Stimulated activated CD8-positive, alpha-beta memory T cell treated with anti-CD3 and anti-CD28 coated beads, Interleukin-12 subunit alpha, Interleukin-12 subunit beta, amount 100 ng/mL, for 1 hour (primary cell): ENCODE results near the gene USP7.

Source experiments
- DNase-seq: peaks from one replicate; pipeline ENCODE4 v3.0.0-alpha.2; 2020; ENCODE audit warnings: low read depth

The USP7 gene

DNA sequence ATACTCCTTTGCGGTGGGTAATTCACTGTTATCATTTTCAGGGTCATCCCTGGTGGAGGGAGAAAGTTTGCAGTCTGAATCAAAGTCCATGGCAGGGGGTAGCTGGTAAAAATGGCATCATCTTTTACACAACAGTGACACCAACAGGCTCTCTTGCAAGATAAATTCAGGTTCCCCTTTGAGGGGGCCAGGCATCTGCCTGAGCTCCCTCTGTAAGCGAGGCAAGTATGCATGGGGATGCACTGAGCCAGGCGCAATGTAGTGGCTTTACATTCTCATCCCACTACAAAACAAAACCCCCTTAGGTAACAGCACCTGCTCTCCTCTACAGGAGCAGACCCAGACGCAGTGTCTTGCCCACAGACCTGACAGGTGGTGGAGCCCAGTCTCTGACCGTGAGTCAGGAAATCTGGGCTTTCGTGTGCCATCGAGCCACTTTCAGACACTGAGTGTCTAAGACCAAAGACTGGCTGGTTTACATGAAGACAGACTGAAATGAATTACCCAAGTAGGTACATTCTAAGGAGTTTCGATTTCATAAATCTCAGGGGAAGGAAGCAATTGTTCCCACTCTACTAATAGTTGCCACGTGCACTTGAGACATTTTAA is 63.9 kb downstream of the USP7 start:
- no peak for DNase-seq

DNA sequence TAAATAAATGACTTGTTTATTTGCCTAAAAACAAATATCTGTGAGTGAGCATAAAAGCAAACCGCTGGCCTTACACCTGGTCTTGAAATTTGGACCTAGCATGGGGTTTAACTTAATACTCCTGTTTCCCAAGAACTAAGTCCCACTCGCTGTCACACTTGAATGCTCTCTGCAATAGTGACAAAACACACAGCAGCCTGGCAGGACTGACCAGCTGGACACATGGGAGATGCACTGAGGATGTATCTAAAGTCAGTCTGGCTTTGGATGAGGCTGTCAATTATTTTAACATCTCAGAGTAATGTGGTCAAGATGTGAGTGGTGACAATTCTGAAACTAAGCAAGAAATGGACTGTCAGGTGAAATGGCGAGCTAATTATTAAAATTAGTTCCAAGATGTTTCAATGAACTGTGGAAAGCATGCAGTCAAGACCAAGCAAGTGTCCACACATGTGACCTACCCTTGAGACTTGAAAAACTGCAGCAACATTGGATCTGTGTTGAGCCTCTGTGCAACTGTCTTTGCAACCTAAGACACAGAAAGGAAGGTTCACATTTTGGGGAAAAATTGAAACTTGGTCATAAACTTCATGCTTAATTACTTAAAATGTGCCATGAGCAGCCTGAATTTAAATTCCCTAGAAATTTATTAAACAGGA is 64.9 kb downstream of the USP7 start:
- DNase-seq = no peak

DNA sequence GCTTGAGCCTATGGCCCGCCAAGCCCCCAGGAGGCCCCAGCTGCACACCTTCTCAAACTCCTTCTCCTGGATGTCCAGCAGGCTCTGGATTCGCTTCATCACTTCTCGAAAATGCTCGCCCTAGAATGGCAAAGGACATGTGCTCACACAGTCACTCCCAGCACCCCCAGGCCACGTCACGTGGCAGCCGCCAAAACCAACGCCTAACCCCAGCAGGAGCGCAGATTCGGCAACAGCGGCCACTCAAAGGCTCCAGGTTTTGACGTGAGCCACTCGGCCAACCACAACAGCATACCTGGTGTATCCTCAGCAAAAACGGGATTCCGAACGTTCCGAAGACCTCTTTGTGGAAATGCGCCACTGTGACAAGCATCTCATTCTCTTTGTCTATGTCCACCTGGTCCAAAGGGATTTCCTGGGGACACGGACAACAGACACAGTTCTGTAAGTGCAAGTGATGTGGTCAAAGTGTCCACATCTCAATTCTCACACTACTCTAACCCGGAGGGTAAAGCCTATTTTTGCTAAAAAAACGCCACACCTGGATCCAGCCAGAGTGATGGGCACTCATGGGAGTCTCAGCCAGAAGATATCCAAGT is 68.9 kb downstream of the USP7 start:
- no peak for DNase-seq

DNA sequence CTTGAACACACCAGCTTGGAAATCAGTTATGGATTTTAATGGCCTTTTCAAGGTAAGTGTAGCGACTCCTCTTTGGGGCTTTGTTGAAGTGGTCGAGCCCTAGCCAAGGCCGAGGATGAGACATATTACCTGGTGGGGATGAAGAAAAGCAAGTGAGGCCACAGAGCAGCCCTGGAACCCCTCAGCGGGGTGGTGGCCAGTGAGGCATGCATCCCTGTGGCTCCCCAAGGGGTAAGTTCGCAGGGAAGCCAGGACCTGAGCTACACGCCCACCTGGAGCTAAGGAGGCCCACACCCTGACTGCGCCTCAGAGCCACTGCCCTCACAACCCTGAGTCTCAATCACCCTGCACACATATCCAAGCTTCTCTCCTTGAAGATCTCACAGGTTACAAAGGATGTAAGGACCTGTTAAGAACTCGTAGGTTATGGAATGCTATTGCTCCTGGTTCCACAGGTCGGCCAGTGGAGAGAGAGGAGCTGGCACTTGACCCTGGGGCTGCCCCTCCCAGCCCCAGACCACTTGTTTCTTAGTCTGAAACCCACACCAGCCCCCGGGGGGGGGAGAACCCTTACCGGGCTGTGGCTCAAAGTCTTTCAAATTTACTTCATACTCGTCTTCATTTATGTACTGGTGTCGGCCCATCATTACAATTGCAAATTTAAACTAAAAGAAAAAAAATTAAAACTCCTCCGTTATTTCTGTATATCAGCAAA is 69.6 kb downstream of the USP7 start:
- DNase-seq = no peak

DNA sequence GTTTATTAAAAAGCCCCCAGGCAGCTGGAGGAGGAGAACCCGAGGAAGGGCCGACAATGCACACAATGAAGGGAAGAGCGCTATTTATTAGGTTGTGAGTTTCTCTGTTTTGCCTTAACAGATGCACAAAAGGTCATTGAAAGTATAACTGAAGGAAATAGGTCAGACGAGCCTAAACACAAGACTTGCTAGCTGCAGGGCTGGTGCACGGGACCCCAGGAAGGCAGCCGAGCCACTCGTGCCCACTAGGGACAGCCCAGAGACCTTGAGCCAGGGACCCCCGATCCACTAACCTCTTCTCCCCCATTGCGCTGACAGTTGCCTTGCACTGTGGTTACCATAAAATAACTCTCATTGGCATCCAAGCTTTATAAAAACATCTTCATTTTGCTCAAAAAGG is 70.3 kb downstream of the USP7 start:
- DNase-seq = no peak

DNA sequence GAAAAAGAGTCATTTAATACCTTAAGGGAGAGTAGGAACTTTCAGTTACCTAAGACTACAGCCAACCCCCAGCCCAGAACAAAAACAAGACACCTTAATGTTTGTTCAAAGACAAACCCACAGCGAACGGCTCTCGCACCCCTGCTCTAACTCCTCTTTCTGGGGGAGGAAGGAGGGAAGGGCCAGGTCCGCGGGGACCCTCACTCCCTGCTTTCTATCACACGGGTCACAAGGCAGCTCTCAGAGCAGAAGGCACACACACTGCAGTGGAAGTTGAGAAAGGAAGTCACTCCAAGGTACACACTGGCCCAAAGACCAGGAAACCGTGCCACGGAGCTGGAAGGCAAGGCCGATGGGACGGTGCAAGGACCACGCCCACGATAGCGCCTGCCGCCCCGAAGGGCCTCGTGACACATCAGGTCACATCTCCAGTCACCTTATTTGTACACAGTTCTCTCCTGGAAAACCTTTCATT is 71.6 kb downstream of the USP7 start:
- no peak for DNase-seq

DNA sequence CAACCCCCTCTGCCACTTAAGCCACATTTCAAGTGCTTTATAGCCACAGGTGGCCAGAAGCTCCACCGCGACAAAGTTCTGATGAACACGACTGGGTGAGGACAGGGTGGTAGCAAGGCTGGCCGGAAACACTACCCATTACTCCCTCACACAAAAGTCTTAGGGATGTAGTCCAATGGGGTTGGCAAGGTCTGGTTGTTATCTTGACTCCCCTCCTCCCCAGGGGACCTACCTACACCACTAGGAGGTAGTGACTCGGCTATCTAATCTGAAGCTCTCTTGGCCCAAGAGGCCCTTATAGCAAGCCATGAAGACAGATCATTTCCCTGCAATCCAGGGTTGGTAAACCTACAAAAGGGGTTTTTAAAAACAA is 73.2 kb downstream of the USP7 start:
- no peak for DNase-seq

DNA sequence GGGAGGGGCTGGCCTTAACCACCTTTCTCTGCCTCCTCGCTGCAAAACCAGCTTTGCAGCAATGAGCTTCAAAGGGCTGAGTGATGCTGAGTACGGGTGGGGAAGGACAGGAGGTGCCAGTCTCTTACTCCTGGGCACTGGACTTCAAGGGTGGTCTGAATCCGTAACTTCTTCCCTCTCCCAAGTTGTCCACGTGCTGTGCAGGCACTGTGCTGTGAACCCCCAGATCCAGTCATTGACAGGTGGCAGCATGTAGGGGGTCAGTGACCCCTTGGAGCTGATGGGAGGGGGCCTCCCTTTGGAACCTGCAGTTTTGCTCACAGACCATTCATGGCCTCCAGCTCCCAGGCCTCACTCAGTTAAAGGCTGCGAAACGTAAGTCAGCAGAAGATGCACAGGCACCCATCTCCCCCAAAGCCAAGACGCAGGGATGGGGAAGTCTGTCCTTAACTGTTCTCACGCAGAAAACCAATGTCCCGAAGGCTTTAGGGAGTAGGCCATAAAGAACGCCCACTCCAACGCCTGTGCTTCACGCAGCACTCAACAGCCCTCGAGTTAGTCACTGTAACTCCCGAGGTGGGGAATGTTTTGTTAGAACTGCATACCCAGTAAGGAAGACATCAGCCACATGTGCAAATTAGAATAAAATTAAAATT is 73.7 kb downstream of the USP7 start:
- no peak for DNase-seq

DNA sequence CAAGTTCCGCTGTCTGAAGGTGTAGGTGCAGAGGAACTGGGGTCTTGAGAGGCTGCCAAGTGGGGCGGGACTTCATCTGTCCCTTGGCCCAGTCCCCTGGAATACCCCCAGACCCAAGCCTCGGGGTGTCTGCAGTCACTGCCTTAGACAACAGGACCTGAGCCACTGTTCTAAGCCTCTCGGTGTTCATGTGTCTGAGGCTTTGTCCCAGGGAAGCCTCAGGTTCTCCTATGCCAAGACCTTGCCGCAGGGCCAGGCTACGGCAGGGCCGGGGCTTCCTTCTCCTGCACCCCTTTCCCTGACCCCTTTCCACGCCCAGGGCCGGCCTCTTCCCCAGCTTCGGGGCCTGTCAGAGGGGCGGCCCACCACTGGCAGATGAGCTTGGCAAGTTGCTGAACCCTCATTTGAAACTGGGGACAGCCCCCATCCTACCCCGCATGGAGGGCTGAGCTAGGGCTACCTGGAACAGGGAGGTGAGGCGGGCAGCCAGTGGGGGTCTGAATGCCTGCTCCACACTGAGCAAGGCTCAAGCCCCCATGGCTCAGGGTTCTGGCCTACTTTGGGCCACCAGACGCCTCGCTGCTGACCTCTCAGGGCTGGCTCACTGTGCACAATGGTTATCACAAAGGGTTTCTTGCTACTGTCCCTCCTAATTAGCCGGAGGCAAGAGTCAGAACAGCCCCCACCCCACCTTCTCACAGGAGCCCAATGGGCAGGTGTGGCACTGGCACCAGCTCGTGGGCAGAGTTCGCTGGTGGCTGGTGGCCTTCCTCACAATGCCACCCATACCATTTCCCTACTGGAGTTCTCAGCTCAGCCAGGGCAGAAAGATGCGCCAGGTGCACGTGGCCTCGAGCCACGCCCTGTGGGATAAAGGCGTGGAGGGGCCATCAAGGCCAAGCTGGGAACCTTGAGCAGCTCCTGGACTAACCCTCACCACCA is 74.5 kb downstream of the USP7 start:
- no peak for DNase-seq

DNA sequence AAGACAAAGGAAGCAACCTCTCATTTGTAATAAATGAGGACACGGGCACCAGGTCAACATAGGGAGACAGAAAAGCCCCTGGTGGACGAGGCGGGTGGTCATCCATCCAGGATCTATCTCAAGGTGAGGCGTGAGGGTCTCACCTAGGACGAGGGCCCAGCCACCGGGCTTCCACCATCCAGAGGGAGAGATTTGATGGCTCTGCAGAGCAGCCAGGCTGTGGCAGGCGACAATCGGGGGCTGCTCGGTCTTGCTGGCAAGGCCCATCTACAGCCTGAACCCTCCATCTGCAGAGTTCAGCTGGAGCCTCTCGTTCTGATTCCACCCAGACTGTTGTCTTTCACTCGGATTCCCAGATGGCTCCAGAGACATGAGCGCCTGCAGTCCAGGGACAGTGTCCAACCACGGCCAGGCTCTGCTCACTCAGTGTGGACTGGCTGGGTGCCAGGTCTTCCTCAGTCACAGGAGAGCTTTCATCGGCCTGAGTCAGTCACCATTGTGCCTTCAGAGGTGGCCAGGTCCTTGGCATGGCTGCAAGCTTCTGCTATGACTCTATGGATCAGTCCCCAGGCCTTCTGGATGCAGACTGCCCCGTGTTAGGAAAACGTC is 75.7 kb downstream of the USP7 start:
- DNase-seq = no peak

DNA sequence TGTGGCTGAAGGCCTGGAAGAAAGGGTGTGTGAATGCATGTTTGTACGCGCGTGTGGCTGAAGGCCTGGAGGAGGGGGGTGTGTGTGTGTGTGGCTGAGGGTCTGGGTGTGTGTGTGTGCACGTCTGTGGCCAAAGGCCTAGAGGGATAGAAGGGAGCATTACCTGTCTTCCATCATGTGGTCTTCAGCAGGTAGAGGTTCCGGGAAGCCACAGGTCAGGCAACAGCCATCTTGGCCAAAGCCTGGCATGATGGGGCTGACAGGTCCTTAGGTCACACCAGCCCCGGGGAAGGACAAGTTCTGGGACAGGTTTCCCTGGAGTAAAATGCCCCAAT is 76.3 kb downstream of the USP7 start:
- DNase-seq = no peak

DNA sequence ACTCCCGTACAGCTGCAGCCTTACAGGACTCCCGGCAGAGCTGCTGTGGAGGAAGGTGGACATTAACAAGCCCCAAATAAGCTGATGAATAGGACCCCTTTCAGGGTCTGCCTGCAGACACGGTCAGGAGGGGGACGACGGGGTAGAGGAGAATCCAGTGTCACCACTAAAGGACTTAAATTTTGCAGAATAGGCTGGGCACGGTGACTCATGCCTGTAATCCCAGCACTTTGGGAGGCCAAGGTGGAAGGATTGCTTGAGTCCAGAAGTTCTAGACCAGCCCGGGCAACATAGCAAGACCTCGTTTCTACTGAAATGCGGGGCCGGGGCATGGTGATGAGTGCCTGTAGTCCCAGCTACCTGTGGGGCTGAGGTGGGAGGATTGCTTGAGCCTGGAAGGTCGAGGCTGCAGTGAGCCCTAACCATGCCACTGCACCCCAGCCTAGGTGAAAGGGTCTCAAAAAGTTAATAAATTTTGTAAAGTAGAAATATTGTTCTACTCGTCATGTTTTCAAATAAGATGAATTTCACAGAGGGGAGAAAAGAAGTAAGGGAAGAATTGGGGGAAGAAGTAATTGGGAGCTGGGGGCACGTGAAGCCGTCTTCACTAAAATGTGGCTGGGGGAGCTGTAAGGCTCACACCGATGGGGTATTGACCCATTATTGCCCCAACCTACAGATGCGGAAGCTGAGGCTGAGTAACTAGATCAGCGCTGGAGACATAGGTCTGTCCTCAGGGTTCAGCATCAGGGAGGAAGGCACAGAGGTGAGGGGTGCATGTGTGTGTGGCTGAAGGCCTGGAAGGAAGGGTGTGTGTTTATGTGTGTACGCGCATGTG is 76.9 kb downstream of the USP7 start:
- no peak for DNase-seq

DNA sequence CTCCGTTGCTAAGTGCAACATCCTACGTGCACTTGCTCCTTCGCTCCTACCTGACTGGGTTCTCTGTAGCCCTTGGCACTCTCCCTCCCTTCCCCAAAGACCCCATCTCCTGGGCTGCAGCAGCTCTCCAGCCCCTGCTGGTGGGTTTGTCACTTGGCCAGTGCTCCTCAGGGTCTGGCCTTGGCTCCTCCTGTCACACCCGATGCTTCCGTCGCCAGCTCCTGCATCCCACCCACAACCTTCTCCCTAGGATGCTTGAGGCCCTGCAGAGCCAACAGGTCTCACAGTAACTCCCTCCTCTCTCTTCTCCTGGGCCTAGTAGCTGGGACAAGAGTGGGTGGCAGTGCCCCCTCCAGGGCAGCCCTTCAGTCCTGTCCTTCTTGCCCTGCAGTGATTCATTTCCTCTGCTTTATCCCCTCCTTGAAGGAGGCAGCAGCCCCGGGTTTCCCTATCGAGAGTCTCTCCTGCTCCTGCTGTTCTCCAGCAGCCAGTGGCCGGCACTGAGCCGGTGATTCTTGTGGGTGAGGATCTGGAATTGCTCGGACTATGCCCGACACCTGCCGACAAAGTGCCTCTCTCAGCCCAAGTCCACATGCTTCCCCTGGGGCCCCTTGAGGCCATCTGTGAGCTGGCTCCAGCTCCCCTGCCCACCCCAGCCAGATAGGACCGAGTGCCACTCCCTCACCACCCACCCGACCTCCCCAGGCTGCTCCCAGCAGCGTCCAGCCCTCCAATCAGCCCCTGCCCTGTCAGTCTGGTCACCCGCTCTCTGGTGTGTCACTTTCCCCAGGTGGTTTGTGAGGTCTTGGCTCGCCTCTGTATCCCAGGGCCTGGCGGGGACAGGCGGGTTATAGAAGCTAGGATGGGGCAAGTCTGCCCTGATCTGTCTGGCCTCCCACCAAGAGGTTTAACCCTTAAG is 77.8 kb downstream of the USP7 start:
- no peak for DNase-seq

DNA sequence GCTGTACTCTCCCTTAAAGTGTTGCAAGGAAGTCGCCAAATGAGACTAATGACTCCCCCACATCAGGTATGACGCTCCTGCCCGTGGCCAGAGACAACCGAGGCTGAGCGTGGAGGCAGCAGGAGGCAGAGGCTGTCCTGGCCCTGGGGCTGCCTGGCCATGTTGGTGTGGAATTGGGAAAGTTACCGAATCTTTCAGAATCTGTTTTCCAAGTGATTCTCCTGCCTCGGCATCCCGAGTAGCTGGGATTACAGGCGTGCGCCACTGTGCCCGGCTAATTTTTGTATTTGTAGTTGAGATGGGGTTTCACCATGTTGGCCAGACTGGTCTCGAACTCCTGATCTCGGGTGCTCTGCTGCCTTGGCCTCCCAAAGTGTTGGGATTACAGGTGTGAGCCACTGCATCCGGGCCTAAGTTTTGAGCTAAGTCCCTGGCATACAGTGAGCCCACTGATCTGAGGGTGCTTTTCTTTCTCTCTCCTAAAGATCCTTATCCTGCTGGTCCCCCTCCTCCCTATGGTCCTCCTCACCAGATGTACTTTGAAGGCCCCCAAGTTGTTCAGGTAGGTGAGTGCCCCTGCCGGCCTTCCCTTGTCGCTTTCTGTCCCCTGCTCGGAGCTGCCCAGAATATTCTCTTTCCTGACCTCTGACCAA is 80.9 kb downstream of the USP7 start:
- no peak for DNase-seq

DNA sequence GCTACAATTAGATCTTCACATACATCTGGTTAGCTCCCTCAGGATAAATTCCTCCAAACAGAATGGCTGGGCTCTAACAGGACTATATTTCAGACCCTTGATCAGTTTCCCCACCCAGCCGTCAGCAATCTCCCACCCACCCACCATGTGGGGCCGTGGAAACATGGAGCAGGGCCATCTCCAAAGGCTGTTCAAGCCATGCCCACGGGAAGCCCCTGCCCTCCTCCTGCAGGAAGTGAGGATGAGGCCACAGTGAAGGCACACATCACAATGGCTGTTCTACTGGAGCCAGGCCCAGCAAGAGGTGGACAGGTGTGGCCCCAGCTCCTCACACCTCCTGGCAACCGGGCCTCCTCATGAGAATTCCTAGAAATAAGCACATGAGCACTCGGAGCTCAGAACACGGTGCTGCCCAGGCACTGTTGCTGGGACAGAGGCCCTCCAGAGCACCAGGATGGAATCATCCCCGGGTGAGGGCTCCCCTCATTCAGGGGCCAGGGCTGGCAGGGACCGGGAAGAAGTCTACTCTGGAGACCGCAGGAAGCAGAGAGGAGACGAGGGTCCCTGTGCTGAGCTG is 81.6 kb downstream of the USP7 start, which contains the start of gene LITAFD:
Gene LITAFD (plus strand): TSS at position 311 of the 577 bp plus-strand sequence. CDS start 2,005 bp downstream, outside the sequence.
- no peak for DNase-seq

DNA sequence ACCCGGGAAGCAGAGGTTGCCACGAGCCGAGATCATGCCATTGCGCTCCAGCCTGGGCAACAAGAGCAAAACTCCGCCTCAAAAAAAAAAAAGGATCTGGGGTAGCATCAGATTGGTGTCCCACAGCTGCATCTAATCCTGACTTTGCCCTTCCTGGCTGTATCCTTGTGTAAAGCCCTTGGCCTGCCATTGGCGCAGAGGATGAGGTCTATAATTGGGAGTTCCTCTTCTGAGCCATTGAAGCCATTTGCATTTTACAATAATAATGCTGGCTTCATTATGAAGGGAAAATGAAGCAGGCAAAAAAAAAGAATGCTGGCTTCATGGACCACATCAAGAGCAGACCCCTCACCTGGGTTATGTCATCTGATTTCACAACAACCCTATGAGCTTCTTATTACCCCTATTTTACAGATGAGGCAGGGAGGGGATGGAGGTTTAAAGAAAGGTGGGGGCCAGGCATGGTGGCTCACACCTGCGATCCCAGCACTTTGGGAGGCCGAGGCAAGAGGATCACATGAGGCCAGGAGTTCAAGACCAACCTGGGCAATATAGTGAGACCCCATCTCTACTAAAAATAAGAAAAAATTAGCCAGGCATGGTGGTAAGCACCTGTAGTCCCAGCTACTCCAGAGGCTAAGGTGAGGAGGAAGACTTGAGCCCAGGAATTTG is 82.7 kb downstream of the USP7 start:
- DNase-seq = no peak

DNA sequence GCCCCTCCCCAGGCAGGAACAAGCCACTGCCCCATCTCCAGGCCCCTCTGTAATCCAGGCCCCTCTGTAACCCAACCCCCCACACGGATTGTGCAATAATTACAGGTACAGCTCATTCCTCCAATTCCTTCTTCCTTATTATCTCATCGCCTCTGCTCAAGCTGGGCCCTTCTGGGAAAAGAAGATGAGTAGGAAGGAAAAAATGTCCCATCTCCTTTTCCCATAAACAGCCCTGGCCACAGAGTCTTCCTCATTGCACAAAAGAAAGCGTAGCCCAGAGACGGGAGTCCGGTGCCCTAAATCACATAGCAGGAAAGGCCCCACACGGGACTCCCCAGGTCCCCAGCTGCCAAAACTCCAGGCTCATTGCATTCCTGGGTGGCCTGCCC is 85.2 kb downstream of the USP7 start:
- no peak for DNase-seq
